ENCODE results near the gene NECTIN1.

NECTIN1 gene

DNA sequence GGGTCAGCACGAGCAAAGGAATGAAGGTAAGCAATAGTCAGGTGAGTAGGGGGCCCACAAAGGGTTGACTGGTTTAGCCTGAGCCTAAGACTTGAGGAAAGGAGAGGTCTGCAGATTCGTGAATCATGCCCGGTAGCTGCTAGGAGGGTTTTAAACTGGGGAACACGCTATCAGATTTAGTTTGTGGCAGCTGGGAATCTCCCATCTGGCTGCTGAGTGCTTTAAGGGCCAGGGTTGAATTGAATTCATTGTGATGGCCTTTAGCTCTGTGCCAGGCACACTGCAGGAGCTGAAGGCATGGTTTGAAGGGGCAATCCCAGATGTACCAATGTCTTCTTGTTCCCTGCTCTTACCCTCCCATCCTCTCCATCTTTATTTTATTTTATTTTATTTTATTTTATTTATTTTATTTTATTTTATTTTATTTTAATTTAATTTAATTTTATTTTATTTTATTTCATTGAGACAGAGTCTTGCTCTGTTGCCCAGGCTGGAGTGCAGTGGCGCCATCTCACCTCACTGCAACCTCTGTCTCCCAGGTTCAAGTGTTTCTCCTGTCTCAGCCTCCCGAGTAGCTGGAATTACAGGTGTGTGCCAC is 1.9 kb upstream of the NECTIN1 start:
- DNase-seq (ENCODE audit: low read depth in 2 of 2): no peak

DNA sequence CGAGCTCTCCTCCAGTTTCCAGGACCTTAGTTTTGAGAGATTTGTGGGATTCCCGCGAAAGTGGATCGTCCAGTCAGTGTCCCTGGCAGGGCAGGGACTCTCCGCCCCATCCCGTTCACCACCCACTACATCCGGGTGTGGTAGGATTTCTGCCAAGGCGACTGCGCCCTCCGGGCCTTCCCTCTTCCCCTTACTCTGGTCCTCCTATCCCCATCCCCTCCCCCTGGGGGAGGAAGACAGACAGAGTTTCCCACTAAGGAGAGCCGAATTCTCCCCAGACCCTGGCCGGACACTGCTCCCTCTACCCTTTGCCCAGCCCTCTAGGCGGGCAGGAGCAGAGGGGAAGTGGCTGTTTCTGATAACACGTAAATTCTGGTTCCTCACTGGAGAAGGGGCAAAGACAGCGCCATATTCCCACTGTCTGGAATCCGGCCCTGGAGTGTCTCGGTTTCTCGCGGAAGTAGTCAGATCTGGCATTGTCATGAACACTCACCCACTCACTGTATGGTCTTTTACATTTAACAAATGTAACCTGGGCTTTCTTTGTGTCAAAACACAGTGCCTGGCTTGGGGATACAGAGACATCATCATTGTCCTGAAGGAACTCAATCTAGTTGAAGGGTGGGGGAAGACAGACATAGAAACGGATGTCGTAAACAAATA is 1.1 kb upstream of the NECTIN1 start:
- DNase-seq (ENCODE audit: low read depth in 2 of 2): no peak

DNA sequence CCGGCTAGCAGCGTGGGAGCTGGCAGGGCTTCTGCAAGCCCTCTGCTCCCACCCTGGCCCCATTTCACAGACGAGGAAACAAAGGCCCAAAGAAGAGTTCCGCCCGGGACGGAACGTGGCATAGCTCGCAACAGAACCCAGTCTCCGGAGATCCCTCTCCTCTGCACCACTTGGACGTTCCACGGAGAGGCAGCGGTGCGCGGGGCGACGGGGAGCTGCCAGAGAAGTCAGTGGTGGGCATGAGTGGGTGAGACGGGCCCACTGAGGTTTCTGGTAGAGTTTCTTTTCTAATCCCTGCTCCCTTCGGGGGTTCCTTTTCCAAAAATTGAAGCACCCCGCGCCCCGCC is 554 bp upstream of the NECTIN1 start:
- no peak for DNase-seq (ENCODE audit: low read depth in 2 of 2)

DNA sequence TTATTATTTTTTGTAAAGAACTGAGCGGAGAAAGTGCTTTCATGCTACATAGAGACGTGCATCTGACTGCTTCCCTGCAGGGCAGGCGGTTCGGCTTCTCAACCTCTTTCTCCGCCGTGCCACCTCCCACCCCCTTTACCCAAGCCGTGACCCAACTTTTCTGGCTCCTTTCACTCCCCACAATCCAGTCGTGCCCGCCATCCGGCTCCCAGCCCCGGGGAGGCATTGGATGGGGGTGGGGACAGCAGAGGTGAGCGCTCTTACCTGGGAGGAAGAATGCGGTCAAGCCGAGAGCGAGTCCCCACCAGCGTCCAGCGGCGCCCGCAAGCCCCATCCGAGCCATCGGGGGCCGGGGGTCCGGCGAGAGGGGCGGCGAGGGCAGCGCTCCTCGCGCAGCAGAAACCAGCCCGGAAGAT is 781 bp downstream of the NECTIN1 start:
- no peak for DNase-seq (ENCODE audit: low read depth in 2 of 2)

DNA sequence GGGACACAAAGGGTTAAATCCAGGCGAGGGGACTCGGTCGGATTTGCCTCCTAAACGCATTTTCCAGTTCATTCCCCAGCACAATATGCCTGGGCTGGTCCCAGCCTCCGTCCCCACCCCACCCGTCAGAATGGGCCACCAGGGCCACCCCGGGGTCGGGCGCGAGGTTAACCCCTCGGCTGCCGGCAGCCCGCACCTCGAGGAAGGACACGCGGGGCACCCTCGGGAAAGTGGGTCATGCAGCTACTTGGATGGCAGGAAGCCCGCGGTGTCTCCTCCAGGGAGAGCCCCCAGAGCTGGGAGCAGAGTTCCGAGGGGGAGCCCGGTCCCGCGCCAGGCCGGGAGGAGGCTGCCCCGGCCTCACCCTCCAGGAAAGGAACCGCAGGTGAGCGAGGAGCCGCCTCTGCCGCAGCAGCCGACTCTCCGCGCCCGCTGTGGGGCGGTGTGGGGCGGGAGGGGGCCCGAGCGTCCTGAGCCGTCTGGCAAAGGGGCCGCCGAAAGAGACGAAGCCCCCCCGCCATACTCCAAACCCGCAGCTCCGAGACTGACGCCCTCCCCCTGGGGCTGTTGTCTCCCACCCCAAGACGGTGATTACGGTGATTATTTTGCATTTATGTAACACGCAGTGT is 1.4 kb downstream of the NECTIN1 start:
- DNase-seq (ENCODE audit: low read depth in 2 of 2): no peak

DNA sequence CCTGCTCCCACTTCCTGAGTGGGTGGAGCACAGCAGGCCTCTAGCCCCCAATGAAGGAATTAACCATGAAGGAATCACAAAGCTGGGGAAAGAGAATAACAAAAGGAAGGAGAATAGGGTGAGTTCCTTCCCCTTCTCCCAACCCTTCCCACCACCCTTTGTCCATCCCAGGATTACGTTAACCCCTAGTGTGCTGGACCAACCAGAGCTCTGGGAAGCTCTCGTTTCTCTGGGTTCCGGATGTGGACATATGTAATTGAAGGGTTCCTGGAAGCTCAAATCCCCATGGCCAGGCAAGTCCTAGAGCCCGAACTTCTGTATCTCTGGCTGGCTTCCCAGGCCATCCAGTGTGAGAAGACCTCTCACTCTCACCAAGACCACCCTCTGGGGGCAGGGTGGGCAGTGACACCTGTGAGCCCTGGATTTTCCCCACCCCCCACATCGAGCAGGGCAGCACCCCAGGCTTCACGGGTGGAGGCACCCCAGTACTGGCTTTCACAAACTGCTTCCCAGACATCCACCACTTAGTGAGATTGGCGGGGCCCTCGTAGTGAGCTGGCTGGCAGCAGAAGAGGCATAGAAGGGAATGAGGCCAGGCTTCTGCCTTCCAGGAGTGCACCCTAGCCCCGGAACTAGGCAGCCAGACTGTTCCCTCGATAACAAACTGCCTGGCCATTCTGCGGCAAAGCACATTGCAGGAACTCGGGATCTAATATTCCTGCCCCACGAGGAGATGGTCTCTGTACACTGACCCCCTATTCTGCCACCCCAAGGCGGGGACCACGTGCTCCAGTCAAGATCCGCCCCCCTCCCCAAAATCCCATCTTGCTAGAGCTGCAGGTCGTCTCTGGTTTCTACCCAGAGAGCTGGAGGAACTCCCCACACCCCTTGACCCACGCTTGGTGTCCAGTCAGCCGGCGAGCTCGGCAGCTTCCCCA is 2.1 kb downstream of the NECTIN1 start:
- DNase-seq (ENCODE audit: low read depth in 2 of 2): no peak

DNA sequence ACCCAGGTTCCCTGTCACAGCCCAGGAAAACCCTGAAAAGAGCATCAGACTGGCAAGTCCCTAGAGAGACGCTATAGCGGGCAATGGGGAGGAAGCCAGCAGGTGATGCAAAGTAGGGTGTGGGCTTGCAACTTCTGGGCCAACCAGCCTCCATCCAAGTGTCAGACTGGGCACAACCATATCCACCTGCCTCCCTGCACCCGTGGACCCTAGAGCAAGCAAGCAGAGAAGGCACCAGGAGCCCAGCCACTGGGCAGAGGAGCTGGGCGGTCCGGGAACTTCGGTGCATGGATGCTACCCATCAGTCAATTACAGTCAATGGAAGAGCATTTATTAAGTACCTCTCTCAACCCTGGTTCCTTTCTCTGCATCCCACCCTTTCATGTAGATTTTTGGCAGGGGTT is 2.8 kb downstream of the NECTIN1 start:
- DNase-seq (ENCODE audit: low read depth in 2 of 2): no peak

DNA sequence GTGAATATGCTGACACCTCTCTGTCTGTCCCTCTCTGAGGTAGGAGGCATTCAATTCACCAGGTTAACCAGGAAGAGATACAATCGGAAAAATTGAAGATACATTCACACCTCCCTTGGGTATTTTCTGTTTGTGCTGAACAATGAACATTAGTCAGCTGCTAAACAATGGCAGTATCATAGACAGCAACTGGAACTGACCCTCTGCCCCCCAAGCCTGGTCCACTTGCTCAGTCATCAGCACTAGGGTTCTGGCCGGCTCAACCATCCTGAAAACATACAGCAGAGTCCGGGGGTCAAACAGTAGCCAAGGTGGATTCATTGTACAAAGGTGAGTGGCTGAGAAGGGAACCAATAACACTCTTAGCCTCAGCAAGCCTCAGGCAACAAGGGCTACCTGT is 4.0 kb downstream of the NECTIN1 start:
- DNase-seq (ENCODE audit: low read depth in 2 of 2): no peak

DNA sequence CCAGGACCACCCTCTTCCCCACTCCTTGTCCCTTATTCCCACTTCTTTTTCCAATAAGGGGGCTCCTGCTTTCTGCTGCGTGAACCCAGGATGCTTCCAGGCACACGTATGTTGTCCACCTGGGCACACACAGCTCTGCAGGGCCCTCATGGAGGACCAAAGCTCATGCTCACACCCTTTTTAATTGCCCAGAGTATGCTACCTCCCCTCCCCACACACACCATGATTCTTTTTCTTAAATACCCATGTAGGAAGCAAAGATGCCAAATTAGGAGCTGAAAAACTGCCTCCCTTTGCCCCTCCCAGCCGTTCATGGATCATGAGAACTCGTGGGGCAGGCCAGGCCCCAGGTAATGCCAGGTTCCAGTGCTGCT is 5.1 kb downstream of the NECTIN1 start:
- no peak for DNase-seq (ENCODE audit: low read depth in 2 of 2)

DNA sequence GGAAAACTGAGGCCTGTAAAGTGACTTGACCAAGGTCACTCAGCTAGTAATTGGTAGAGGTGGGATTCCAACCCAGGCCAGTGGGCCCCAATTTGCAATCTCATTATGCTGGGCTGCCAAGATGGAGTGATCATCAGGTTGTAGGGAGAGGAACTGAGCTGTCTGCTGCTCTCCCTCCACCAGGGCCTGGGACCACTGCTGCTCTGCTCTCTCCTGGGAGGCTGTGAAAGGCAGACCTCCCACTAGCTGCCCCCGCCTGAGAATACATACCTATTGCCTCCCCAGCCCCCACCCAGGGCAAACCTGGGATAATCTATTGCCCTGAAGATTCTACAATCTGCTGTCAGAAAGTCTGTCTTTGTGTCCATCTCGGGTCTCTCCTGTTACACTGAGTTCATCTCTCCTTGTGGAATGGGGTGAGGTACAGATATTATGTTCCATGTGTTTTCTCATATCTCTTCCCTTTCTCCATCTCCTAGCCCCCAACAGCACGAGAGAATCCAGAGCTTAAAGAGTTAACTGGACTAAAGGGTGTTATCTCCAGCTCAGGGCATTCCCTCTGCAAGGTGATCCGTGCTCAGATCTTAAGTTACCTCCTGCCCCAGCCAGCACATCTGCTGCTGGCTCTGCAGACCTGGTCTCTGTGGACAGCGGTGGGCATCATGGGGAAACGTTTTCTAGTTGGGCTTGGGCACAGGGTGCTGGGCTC is 5.6 kb downstream of the NECTIN1 start:
- no peak for DNase-seq (ENCODE audit: low read depth in 2 of 2)

DNA sequence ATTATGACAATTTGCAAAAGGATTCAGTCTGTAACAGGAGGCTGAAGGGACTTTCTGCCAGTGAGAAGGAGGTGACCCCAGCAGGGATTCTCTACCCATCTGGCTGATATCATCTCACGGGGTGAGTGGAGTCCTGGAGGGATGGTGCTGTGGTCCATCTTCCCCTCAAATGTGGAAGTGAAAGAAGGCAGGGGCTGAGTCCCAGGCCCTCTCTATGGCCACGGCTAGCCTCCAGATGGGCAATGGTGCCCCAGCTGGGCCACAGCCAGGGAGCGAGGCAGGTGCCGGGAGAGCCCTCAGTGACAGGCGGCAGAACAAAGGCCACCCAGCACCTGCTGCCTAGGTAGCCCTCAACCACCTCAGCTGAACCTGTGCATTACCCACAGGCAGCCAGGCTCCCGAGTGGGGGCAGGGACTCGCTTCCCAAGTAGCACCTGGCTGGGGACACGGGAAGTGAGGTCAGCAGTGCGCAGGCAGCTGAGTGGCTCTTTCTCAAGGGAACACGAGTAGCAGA is 6.7 kb downstream of the NECTIN1 start:
- no peak for DNase-seq (ENCODE audit: low read depth in 2 of 2)

DNA sequence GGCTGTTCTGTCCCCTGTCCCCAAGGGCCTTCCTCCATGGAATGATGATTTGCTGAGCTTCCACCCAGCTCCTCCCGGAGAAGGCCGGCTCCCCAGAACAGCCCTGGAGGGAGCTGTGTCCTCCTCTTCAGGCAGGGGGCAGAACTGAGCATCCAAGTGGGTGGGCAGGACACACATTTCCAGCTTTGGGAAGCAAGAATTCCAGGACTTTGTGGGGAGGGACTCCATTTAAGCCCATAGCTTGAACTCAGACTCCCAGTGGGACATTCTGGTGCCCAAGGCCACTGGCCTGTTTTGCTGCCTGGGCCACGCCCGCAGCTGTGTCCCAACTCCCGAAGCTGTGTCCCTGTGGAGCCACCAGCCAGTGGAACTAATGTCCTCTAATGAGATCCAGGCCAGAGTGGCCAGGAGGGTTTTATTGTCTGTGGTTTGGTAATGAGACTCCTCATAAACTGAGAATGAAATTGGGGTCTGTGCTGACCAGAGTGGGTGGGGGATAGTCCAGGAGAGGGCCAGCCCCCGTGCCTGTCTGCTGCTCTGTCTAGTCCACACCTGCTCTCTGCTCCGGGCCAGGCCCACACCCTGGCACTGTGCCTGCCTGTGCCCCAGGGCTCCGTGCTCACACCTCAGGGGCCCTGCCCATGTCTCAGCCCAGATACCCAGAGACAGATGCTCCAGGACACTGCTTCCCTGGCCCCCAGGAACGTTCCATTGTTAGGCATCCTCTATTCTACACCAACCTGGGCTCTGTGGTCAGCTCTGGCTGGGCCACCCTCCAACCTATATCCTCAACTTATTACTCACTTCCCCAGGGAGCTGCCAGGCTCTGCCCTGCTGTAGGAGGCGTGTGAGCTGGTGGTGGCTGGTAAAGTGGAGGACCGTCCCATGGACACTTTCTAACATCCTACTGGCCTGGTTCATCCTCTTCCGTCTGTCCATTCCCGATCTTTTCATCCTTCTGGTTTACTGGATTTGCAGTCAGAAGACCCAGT is 7.6 kb downstream of the NECTIN1 start:
- no peak for DNase-seq (ENCODE audit: low read depth in 2 of 2)

DNA sequence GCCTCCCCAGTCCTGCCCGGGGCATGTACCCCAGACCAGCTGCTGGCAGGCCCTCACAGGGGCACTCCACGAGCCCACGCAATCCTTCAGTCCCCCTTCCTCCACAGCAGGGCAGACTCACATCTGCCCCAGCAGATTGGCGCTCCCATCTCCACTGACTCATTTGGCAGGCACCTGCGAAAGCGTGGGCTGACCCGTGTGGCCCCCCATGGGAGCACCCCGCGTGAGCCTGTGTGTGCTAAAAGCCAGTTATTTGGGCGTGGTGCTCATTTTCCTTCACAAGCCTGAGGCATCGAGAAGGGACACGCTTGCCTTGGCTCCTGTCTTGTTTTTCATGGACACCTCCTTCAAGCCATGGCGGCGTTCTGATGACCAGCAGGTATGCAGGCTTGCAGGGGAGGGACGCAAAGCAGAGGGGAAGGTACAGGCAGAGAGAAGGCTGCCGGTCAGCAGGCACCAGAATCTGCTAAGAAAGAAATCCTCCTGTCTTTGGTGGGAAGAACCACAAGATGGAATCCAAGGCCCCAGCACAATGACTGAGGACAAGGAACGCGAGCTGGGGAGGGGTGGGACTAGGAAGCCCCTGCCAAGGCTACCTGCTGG is 8.6 kb downstream of the NECTIN1 start:
- no peak for DNase-seq (ENCODE audit: low read depth in 2 of 2)

DNA sequence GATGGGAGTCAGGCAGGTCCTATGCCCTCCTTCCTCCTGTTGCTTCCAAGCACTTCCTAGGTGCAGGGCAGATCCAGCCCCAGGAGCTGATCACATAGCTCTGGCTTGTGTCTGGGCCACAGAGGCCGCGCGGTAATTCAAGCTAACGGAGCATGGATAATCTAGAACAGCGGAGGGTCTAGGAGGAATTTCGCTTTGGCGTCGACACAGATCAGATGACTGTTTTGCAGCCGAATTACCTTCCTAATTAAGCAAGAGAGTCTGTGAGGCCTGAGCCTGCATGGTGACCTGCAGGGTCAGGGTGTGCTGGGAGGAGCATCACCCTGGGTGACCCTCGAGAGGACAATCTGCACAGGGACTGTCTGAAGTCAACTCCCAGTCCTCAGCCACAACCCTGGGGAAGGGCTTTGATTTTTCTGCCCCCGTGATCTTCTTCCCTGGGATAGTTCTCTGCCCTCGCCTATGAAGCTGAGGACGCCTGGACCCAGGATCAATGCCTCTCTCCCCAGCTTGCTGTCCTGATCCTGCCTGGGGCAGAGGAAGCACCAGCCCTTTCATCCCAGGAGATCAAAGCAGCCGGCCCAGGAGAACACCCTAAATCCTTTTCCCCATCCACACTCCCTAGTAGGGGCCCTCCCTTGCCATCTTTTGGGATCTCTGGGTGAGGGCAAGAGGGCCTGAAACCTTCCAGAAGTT is 11.0 kb downstream of the NECTIN1 start:
- no peak for DNase-seq (ENCODE audit: low read depth in 2 of 2)

DNA sequence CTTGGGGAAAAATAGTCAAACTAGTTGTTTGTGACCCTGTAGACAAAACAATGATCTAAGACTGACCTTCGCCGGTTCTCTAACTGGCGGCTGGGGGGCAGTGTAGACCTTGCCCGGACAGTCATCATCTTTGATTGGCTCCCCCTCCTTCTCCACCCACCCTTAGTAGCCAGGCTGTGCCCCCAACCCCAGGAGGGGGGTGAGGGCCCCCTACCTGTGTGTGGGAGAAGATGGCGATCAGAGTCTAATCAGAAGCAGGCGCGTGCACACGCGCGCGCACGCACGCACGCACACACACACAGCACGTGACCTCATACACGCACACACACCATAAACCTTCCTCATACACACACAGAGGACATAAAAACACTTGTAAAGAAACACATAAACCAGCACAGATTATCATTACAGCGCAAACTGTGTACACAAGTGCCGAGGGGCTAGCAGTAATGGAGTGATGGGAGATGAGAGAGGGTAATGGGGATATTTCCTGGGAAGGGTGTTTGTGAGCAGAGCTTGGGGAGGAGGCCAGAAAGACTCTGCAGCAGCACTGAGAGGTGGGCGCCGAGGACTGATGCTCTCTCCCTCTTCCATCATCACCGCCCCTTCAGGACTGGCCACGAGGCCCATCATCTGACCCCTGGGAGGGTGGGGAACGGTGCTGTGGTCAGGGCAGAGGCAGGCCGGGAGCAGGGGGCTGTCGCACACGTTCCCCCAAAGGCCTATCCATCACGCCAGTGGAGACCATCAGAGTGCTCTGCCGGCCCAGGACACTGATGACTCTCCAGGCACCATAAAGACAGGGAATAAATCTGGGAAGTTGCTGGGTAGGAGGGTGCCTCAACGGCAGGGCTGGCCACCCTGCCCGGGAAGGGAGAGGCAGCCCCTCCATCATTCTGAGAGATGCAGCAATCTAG is 12.2 kb downstream of the NECTIN1 start:
- DNase-seq (ENCODE audit: low read depth in 2 of 2): no peak

DNA sequence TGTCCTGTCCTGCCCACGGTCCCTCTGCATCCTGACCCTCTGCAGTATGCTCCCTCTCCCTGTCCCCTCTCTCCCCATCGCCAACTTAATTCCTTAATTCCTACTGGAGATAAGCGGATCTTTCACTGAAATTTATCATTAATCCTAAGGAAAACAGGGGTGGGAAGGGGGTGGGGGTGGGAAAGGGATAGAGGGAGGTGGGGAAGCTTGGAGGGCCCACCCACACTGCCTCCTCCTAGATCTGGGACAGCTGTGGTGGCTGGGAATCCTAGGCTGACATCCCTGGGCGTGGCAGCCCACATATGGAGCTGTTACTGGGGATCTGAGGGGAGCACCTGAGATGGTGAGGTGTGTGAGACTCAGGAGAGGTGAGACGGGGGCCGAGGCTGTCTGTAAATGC is 14.4 kb downstream of the NECTIN1 start:
- DNase-seq (ENCODE audit: low read depth in 2 of 2): no peak

DNA sequence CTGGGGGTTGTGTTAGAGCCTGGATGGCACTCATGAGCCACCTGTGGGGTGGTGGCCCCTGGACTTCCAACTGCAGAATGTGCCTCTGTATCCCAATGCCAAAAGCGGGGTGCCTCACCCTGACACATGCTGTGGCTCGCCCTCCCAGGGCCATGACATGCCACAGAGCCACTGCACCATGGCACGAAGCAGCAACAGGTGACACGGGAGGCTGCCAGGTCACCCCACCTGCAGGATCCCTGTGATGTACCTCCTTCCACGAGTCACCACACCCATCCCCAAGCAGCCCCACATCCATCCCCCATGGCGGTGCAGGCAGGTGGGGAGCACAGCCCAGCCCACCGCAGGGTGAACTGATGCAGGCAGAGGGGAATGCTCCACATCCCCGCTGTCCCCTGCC is 14.8 kb downstream of the NECTIN1 start:
- DNase-seq (ENCODE audit: low read depth in 2 of 2): no peak

DNA sequence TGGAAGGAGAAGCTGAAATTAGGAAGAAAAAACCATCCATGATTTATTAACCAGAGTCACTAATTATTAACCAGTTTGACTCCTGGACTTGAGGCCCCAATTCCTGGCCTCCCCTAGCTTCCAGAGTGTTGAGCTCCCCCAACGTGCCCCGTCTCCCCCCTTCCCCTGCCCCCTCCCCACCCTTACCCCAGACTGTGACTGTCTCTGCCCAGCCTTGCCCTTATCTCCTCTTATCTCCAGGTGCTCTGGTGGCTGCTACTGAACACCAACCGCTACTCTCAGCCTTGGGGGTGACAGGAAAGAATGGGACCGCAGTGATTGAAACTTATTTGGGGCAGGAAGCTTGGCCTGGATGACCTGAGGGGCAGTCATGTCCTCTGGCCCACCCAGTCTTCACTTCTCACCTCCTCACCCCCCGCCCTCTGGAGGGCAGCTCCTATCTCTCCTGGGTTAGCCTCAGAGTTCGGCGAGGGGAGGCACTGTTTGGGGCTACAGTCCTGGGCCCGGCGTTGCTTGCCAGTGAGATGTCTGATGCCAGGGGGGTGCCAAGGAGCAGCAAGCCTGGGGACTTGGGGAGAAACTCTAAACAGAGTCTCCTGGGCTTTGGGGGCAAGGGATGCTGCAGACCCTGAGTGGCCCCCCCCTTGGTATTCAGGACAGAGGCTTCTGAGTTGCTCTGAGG is 15.5 kb downstream of the NECTIN1 start:
- no peak for DNase-seq (ENCODE audit: low read depth in 2 of 2)

Measured in stimulated activated CD8-positive, alpha-beta memory T cell treated with anti-CD3 and anti-CD28 coated beads, Interleukin-2, amount 100 ng/mL, for 1 hour (primary cell).